Measurements from ENCODE around the gene PRR22. TPM values are rescaled to one million over a fixed set of nuclear protein-coding genes. Genes with fewer than 3 reads are reported as not detected.

PRR22 gene
- total and polyA plus RNA-seq, 9 of the 15 experiments (the other 6 are each of a cell fraction or from before 2014, with no cell fraction given): 0.03 to 12.0 (median 2.0) TPM; not detected in 1

DNA sequence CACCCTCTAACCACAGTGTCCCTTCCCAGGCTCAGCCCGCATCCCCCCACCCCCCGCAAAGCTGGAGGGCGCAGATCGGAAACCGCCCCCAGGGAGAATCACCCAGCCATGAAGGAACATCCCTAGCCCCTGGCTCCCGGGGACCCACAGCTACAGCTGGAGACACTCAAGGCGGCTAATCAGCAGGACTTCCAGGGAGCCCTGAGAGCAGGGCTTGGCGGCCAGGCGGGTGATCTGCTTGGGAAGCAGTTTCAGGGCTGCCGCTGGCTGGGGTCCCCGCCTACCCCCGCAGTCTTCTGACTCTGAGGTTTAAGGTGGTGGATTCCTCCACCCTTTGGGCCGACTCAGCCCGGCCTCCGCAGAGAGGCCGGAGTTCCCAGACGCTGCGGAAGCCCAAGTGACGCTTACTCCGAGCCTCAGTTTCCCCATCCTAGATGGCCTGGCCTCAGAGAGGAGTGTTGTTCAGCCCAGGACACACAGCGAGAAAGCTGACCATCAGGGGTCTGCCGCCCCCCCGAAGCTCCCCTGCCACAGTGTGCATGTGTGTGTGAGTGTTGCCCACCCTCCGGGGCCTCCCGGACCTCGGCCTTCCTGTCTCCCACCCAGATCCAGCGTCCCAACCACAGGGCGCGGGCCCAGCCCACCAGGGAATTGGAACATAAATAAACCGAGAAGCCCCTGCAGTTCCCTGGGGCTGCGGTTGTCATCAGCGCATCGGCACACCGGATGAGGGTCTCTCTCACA, 45.2 kb upstream of the PRR22 start:
- no peaks in the 10 kb centered on the region for H3K9me3 ChIP-seq (replicated peaks; ENCODE audit: control insufficient read depth, insufficient read depth, low read depth, low read length)
- H4K20me1 ChIP-seq (replicated peaks; ENCODE audit: control insufficient read depth, insufficient read depth, low read length): no peaks in the 10 kb centered on the region; the same call in 1 of the 2 replicates
- in situ Hi-C loops (cut with MboI): no loop called here
- peak overlapping the region; percentile 93 to 97; a peak in 3 of 4 replicates for H3K9ac ChIP-seq (ENCODE audit: insufficient read depth in 1 of 2, low read depth in 2 of 2, low read length in 2 of 2)
- ChIA-PET CTCF (ENCODE audit: low intra/inter-chr PET ratio) (no interaction called here), POLR2A (interaction anchor here (0.7 to 2.2 kb wide), 4 partner anchors 16 to 139 kb away, joined by 3 to 16 read pairs (median 10); partner anchors contain the start of gene DUS3L)
- 0 out of 2 replicates have a peak overlapping the region, but pooled peaks have one; percentile 98 for H3K4me2 ChIP-seq (ENCODE audit: insufficient read depth, low read length)
- H3K9me1 ChIP-seq (ENCODE audit: control insufficient read depth, insufficient read depth, low read length): peaks cover 3% of the 10 kb centered on the region
- 86% methylated on average over 24 of the region's 34 CpGs for WGBS (ENCODE audit: insufficient coverage, low coverage, missing lambda C conversion rate)
- ATAC-seq (no peak), FAIRE-seq (no peak), DNase-seq (ENCODE audit: extremely low read depth in 1 of 4, low spot score in 3 of 4) (no peak)
- H2AFZ ChIP-seq (ENCODE audit: low read depth, low read length): no peak overlapping the region
- H3K4me1 ChIP-seq (replicated peaks in 1 of 2; ENCODE audit: control insufficient read depth in 2 of 2, insufficient read depth in 2 of 2, low read length in 2 of 2): peaks cover 6 to 62% of the 10 kb centered on the region in 2 experiments; a peak in 4 of 5 replicates
- peaks cover 5 to 15% of the 10 kb centered on the region in 2 experiments; a peak in 3 of 5 replicates for H3K27me3 ChIP-seq (ENCODE audit: control insufficient read depth in 2 of 2, insufficient read depth in 2 of 2, low read length in 2 of 2)
- TF ChIP-seq, protein P1, sequence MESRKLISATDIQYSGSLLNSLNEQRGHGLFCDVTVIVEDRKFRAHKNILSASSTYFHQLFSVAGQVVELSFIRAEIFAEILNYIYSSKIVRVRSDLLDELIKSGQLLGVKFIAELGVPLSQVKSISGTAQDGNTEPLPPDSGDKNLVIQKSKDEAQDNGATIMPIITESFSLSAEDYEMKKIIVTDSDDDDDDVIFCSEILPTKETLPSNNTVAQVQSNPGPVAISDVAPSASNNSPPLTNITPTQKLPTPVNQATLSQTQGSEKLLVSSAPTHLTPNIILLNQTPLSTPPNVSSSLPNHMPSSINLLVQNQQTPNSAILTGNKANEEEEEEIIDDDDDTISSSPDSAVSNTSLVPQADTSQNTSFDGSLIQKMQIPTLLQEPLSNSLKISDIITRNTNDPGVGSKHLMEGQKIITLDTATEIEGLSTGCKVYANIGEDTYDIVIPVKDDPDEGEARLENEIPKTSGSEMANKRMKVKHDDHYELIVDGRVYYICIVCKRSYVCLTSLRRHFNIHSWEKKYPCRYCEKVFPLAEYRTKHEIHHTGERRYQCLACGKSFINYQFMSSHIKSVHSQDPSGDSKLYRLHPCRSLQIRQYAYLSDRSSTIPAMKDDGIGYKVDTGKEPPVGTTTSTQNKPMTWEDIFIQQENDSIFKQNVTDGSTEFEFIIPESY (CRISPR knock-in tag; IDR thresholded peaks at IDR 0.05): peak; percentile 87
- TF ChIP-seq ZBED1 (IDR thresholded peaks at IDR 0.05) (no peak), ZNF212 (CRISPR knock-in tag; IDR thresholded peaks at IDR 0.05) (no peak), PCBP1 (IDR thresholded peaks at IDR 0.05; ENCODE audit: low read depth, low read length, poor library complexity, severe bottlenecking) (peak; percentile 39), RBM25 (IDR thresholded peaks at IDR 0.05; ENCODE audit: low read depth, low read length, severe bottlenecking) (peak; percentile 47), E2F5 (CRISPR knock-in tag; IDR thresholded peaks at IDR 0.05) (no peak), KDM1A (IDR thresholded peaks at IDR 0.05) (peak in 1 of 2 experiments; percentile 35; a peak in 1 of 4 replicates), POLR3G (IDR thresholded peaks at IDR 0.05; ENCODE audit: extremely low read depth, insufficient read length, insufficient replicate concordance) (no peak), BCOR (IDR thresholded peaks at IDR 0.05) (peak; percentile 63)
- TF ChIP-seq, protein P2, sequence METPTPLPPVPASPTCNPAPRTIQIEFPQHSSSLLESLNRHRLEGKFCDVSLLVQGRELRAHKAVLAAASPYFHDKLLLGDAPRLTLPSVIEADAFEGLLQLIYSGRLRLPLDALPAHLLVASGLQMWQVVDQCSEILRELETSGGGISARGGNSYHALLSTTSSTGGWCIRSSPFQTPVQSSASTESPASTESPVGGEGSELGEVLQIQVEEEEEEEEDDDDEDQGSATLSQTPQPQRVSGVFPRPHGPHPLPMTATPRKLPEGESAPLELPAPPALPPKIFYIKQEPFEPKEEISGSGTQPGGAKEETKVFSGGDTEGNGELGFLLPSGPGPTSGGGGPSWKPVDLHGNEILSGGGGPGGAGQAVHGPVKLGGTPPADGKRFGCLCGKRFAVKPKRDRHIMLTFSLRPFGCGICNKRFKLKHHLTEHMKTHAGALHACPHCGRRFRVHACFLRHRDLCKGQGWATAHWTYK (CRISPR knock-in tag; IDR thresholded peaks at IDR 0.05): no peak
- no peaks in the 10 kb centered on the region for H3K36me3 ChIP-seq (ENCODE audit: control insufficient read depth, insufficient read depth, low read length)
- peaks cover 4% of the 10 kb centered on the region; the same call in 1 of the 3 replicates for H3K79me2 ChIP-seq (ENCODE audit: control insufficient read depth, insufficient read depth, low read length)
- BruUV-seq (replicated peaks): no TSS peak
- H3K4me3 ChIP-seq: no peak overlapping the region
- no peak overlapping the region for H3K27ac ChIP-seq (ENCODE audit: extremely low read depth, low read depth, low read length)
- intact Hi-C loops (cut with micrococcal nuclease): no loop called here

All from K562 (cell line).